Lung (tissue), 12 donors: ENCODE results near the gene JUP. TPM values are rescaled to one million over a fixed set of nuclear protein-coding genes. Genes with fewer than 3 reads are reported as not detected.
"Not testable (repeated sequence)": the region's sequence is repeated elsewhere in the genome, so short reads cannot be mapped to it uniquely, and the experiment has no call there.

Experiments used
- ATAC-seq: fragments of 200-7000 bp; cut with Tn5 transposase; one replicate; pipeline ENCODE4 v1.9.1; 2020; ENCODE audit warnings: moderate number of reproducible peaks; ENCODE audit not compliant: insufficient read depth, low FRiP score
- DNase-seq, 3 donors: peaks; one replicate each; pipeline ENCODE4 v3.0.0-alpha.2; 2013 to 2017
- H3K27ac ChIP-seq, 2 donors: one replicate each; pipeline ENCODE4 v1.5.1; 2013; ENCODE audit warnings: mild to moderate bottlenecking in 2 of 2, moderate library complexity in 2 of 2, control low read depth in 1 of 2, inconsistent platforms in 1 of 2, low read depth in 1 of 2, low read length in 1 of 2
- H3K27me3 ChIP-seq, 3 donors: one replicate each; pipeline ENCODE4 v1.5.1; 2013; ENCODE audit warnings: low read length in 2 of 3; ENCODE audit not compliant: control insufficient read depth in 3 of 3, insufficient read depth in 3 of 3
- H3K36me3 ChIP-seq, 4 donors: one replicate each; pipeline ENCODE4 v1.5.1; 2013; ENCODE audit warnings: low read length in 4 of 4, mild to moderate bottlenecking in 1 of 4, moderate library complexity in 1 of 4; ENCODE audit not compliant: control insufficient read depth in 4 of 4, insufficient read depth in 4 of 4
- H3K4me1 ChIP-seq, 5 donors: one replicate each; pipeline ENCODE4 v1.5.1; 2013; ENCODE audit warnings: low read length in 5 of 5, mild to moderate bottlenecking in 2 of 5, moderate library complexity in 1 of 5; ENCODE audit not compliant: control insufficient read depth in 5 of 5, insufficient read depth in 5 of 5
- H3K4me3 ChIP-seq: one replicate; pipeline ENCODE4 v1.5.1; 2013; ENCODE audit warnings: mild to moderate bottlenecking, control low read depth, moderate library complexity
- H3K9ac ChIP-seq, 2 donors: one replicate each; pipeline ENCODE4 v1.5.1; 2013; ENCODE audit warnings: low read length in 2 of 2, control low read depth in 1 of 2; ENCODE audit not compliant: insufficient read depth in 1 of 2
- H3K9me3 ChIP-seq, 4 donors: one replicate each; pipeline ENCODE4 v1.5.1; 2013; ENCODE audit warnings: low read length in 3 of 4, mild to moderate bottlenecking in 1 of 4, moderate library complexity in 1 of 4; ENCODE audit not compliant: control insufficient read depth in 4 of 4, insufficient read depth in 3 of 4
- WGBS, 2 donors: extraction: QIAGEN DNeasy Blood & Tissue Kit; methylation state at CpG; one replicate each; pipeline ENCODE4 v1.1.7; 2013; 5-methylcytosine and 5-hydroxymethylcytosine counted together
- polyA plus RNA-seq, 2 donors: library from polyadenylated mRNA; stranded (reverse); fragments of 200-250 nt; gene quantifications; one replicate each; pipeline ENCODE4 v1.2.1, GENCODE V29; 2013
- total RNA-seq, 2 donors: library from RNA; depleted of rRNA in 1 of 2; stranded (reverse); fragments of >200 nt in 1 of 2; gene quantifications; one replicate each; pipeline ENCODE4 v1.2.1, GENCODE V29; 2014 to 2021
- TF ChIP-seq, protein P1 (sequence below): IDR thresholded peaks from 2 replicates; pipeline ENCODE4 v1.5.1; 2012; ENCODE audit warnings: mild to moderate bottlenecking; ENCODE audit errors: control extremely low read depth, extremely low read depth
- donor health status: control.
- donor health status: control.
- donor health status: Bipolar disorder and iron deficiency.
- donor health status: healthy.
- donor health status: DM: yes; HTN: yes; CAD: no.

The JUP gene
- total and polyA plus RNA-seq, 4 donors: 60.9 to 150 (median 101) TPM

DNA sequence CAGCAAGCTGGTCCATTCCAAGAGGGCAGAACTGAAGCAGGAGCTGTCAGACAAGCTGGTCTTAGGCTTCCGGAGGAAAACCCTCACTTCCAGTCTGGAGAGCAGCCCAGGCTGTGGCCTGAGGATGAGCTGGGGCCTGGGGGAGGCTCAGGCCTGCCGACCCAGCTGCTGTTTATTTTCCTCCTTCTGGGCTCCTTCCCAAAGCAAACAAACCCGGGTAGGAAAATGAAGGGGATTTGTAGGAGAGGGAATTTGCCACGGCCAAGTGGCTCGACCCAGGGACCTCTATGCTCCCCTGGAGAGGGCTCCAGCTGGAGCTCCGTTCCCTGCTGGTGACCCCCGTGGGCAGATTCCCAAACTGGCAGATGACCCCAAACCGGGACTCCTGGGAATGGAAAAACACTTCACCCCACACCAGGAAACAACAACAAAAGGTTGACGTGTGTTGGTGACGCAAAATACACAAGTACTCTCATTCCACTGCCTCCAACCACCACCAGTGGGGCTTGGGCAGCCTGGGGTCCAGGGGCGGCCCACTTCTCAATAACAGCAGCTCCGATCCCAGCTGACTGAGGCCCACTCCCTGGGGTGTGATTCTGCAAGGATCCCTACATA, 8.8 kb downstream of the JUP start:
- TF ChIP-seq, protein P1, sequence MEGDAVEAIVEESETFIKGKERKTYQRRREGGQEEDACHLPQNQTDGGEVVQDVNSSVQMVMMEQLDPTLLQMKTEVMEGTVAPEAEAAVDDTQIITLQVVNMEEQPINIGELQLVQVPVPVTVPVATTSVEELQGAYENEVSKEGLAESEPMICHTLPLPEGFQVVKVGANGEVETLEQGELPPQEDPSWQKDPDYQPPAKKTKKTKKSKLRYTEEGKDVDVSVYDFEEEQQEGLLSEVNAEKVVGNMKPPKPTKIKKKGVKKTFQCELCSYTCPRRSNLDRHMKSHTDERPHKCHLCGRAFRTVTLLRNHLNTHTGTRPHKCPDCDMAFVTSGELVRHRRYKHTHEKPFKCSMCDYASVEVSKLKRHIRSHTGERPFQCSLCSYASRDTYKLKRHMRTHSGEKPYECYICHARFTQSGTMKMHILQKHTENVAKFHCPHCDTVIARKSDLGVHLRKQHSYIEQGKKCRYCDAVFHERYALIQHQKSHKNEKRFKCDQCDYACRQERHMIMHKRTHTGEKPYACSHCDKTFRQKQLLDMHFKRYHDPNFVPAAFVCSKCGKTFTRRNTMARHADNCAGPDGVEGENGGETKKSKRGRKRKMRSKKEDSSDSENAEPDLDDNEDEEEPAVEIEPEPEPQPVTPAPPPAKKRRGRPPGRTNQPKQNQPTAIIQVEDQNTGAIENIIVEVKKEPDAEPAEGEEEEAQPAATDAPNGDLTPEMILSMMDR: no peak
- peak; percentile 46 for ATAC-seq
- peak; percentile 89 to 96 (median 95) for DNase-seq
- peaks cover 0 to 4% (median 0%) of the 10 kb centered on the region in 4 donors for H3K36me3 ChIP-seq
- WGBS, 2 donors: 17 to 34% methylated on average over 12 of the region's 12 CpGs
- no peaks in the 10 kb centered on the region for H3K9me3 ChIP-seq
- H3K27me3 ChIP-seq: no peaks in the 10 kb centered on the region
- H3K4me3 ChIP-seq: no peak overlapping the region
- H3K9ac ChIP-seq: peak overlapping the region in 1 of 2 donors; percentile 45
- H3K4me1 ChIP-seq: peaks cover 14 to 57% (median 42%) of the 10 kb centered on the region in 5 donors
- H3K27ac ChIP-seq: peak overlapping the region; percentile 83 to 91

DNA sequence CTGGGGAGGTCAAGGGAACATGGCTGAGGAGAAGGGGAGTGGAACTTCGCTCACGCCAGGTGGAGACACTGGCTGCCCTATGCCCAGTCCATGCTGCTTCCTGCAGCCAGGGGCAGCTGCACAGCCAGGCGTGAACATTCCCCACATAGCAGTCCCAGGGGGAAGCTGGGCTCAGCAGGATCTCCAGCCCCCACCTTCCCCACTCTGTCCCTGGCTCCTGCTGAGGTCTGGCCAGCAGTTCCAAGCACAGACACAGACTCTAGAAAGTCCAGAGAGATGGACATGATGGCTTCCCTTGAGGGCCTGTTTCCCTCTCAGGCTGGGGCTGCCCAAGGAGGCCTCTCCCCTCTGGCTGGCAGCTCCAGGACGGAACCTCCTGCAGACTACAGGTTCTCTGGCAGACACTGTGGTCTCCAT, 9.3 kb downstream of the JUP start:
- Histone ChIP-seq H3K27me3 (no peaks in the 10 kb centered on the region), H3K36me3 (peaks cover 0 to 7% (median 0%) of the 10 kb centered on the region in 4 donors), H3K4me1 (peaks cover 10 to 57% (median 43%) of the 10 kb centered on the region in 5 donors), H3K27ac (peak overlapping the region; percentile 83 to 91), H3K4me3 (no peak overlapping the region), H3K9ac (no peak overlapping the region), H3K9me3 (no peaks in the 10 kb centered on the region)
- TF ChIP-seq, protein P1: no peak
- 36 to 58% methylated on average over 3 to 4 of the region's 4 CpGs for WGBS, 2 donors
- DNase-seq: peak in 2 of 3 donors; percentile 50 to 70
- ATAC-seq: no peak

DNA sequence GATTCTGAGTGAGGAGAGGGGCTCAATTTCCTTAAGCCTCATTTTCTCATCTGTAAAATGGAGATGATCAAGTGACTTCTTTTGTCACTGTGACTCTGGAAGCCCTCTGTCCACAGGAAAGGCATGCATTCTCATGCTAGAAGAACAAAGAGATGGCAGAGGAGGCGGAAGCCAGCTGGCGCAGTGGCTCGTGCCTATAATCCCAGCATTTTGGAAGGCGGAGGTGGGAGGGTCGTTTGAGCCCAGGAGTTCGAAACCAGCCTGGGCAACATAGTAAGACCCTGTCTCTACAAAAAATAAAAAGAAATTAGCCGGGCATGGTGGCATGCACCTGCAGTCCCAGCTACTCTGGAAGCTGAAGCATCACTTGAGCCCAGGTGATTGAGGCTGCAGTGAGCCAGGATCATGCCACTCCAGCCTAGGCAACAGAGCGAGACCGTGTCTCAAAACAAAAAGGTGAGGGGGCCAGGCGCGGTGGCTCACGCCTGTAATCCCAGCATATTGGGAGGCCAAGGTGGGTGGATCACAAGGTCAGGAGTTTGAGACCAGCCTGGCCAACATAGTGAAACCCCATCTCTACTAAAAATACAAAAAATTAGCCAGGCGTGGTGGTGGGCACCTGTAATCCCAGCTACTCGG, 10.1 kb downstream of the JUP start:
- 71 to 82% methylated on average over 14 of the region's 14 CpGs for WGBS, 2 donors
- ATAC-seq, H3K4me3 ChIP-seq, H3K27me3 ChIP-seq, H3K9me3 ChIP-seq, H3K9ac ChIP-seq: not testable (repeated sequence)
- Histone ChIP-seq H3K4me1 (peaks cover 10 to 53% (median 35%) of the 10 kb centered on the region in 5 donors), H3K36me3 (peaks cover 0 to 13% (median 3%) of the 10 kb centered on the region in 4 donors), H3K27ac (peak overlapping the region; percentile 60 to 73)
- DNase-seq: peak in 1 of 3 donors; percentile 19
